Globus pallidus (tissue), 1 donor: ENCODE data around the gene ZCCHC3.
A peak's percentile ranks its signal among the peaks of the same experiment; 100 is the strongest.
"Not testable (repeated sequence)": the region's sequence is repeated elsewhere in the genome, so short reads cannot be mapped to it uniquely, and the experiment has no call there.

Experiments used
- DNase-seq: peaks from one replicate; pipeline ENCODE4 v3.0.0-alpha.2; 2015; ENCODE audit warnings: low spot score

Gene ZCCHC3

GRCh38 chr20:313402-313801, 16.0 kb downstream of the ZCCHC3 start:
- DNase-seq, result no peak

GRCh38 chr20:313948-314347, 16.6 kb downstream of the ZCCHC3 start:
- DNase-seq, result no peak

- DNase-seq, result no peak
Measured at GRCh38 chr20:316316-317068, 19.1 kb downstream of the ZCCHC3 start.

- peak; percentile 75 for DNase-seq
Measured at GRCh38 chr20:324177-325044, 27.0 kb downstream of the ZCCHC3 start.

- DNase-seq, result peak; percentile 94
Measured at GRCh38 chr20:325045-325888, 27.9 kb downstream of the ZCCHC3 start, which contains the start of gene SOX12. TSS of gene SOX12 (plus strand) at chr20:325552. CDS start at chr20:325925, 373 bp downstream.

GRCh38 chr20:325889-326644, 28.7 kb downstream of the ZCCHC3 start:
- peak; percentile 70 for DNase-seq

GRCh38 chr20:326645-327185, 29.3 kb downstream of the ZCCHC3 start:
- DNase-seq, result peak; percentile 37

- DNase-seq, result peak; percentile 86
Measured at GRCh38 chr20:327186-328026, 30.0 kb downstream of the ZCCHC3 start.

- no peak for DNase-seq
Measured at GRCh38 chr20:328027-328974, 30.9 kb downstream of the ZCCHC3 start.

GRCh38 chr20:328975-329695, 31.8 kb downstream of the ZCCHC3 start:
- no peak for DNase-seq

GRCh38 chr20:329851-330232, 32.5 kb downstream of the ZCCHC3 start:
- no peak for DNase-seq

- peak; percentile 68 for DNase-seq
Measured at GRCh38 chr20:330233-331149, 33.1 kb downstream of the ZCCHC3 start.

- no peak for DNase-seq
Measured at GRCh38 chr20:334578-334977, 37.2 kb downstream of the ZCCHC3 start.

GRCh38 chr20:336040-336439, 38.7 kb downstream of the ZCCHC3 start:
- not testable (repeated sequence) for DNase-seq

GRCh38 chr20:341682-342081, 44.3 kb downstream of the ZCCHC3 start:
- no peak for DNase-seq

- no peak for DNase-seq
Measured at GRCh38 chr20:343107-343506, 45.7 kb downstream of the ZCCHC3 start.

- no peak for DNase-seq
Measured at GRCh38 chr20:346033-346639, 48.8 kb downstream of the ZCCHC3 start.
